Raji (cell line): ENCODE results near the gene SETD1B.

ENCODE experiments used
- POLR2A ChIP-seq: IDR thresholded peaks from 2 replicates; pipeline ENCODE4 v1.6.1; 2011; ENCODE audit warnings: low read depth, low read length, control low read depth; ENCODE audit not compliant: insufficient read depth

SETD1B gene

GRCh38 chr12:121837680-121838079 lies 33.9 kb downstream of the SETD1B start:
- no peak for TF ChIP-seq POLR2A

- TF ChIP-seq POLR2A, result no peak
These were observed 34.3 kb downstream of the SETD1B start for GRCh38 chr12:121838126-121838525.

GRCh38 chr12:121839106-121839992 lies 35.5 kb downstream of the SETD1B start:
- peak; percentile 73 for TF ChIP-seq POLR2A

- no peak for TF ChIP-seq POLR2A
These were observed 36.4 kb downstream of the SETD1B start for GRCh38 chr12:121839993-121840761.

GRCh38 chr12:121843236-121843982 lies 39.6 kb downstream of the SETD1B start:
- no peak for TF ChIP-seq POLR2A

GRCh38 chr12:121845701-121846100 lies 41.9 kb downstream of the SETD1B start:
- no peak for TF ChIP-seq POLR2A

GRCh38 chr12:121849211-121849610 lies 45.4 kb downstream of the SETD1B start:
- no peak for TF ChIP-seq POLR2A

- TF ChIP-seq POLR2A, result no peak
These were observed 45.9 kb downstream of the SETD1B start for GRCh38 chr12:121849665-121850064.

GRCh38 chr12:121857322-121858246 lies 53.8 kb downstream of the SETD1B start:
- TF ChIP-seq POLR2A, result no peak

- no peak for TF ChIP-seq POLR2A
These were observed 54.5 kb downstream of the SETD1B start for GRCh38 chr12:121858318-121858661.

GRCh38 chr12:121858662-121859572 lies 55.1 kb downstream of the SETD1B start, which contains the start of gene HPD:
Gene HPD, minus strand, starts transcription at chr12:121858859. Its CDS starts 36 bp downstream, at chr12:121858823.
- TF ChIP-seq POLR2A, result no peak

GRCh38 chr12:121860257-121860656 lies 56.4 kb downstream of the SETD1B start:
- no peak for TF ChIP-seq POLR2A

- no peak for TF ChIP-seq POLR2A
These were observed 57.9 kb downstream of the SETD1B start for GRCh38 chr12:121861636-121862254.
